ENCODE results near the gene SSBP4.

DNA sequence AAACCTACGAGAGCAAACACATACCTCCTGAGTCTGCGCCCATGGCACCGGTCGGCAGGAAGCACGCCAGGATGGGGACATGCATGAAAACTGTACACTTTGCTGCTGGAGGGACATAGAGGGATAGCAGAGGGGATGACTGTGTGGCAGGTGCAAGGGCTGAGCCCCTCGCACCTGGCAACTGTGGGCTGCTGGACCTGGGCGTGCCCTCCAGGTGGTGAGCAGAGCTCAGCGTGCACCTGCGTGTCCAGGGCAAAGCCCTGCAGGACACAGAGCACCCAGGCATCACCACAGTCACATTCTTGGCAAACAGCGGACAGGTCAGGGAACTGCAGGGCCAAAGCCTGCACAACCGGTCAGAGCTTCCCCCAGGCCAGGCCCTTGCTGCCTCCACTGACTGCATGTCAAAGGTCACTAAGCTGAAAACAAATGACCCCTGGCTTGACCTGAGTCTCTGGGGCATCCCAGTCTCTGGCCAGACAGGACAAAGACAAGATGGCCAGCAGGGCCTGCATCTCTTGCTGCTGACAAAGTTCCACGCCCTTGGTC lies 27.7 kb downstream of the SSBP4 start:
- TF ChIP-seq, protein P1, sequence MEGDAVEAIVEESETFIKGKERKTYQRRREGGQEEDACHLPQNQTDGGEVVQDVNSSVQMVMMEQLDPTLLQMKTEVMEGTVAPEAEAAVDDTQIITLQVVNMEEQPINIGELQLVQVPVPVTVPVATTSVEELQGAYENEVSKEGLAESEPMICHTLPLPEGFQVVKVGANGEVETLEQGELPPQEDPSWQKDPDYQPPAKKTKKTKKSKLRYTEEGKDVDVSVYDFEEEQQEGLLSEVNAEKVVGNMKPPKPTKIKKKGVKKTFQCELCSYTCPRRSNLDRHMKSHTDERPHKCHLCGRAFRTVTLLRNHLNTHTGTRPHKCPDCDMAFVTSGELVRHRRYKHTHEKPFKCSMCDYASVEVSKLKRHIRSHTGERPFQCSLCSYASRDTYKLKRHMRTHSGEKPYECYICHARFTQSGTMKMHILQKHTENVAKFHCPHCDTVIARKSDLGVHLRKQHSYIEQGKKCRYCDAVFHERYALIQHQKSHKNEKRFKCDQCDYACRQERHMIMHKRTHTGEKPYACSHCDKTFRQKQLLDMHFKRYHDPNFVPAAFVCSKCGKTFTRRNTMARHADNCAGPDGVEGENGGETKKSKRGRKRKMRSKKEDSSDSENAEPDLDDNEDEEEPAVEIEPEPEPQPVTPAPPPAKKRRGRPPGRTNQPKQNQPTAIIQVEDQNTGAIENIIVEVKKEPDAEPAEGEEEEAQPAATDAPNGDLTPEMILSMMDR (IDR thresholded peaks at IDR 0.05), result no peak
- no peak for TF ChIP-seq ZFX (IDR thresholded peaks at IDR 0.05; ENCODE audit: borderline replicate concordance)
